ENCODE results near the gene YEATS2.
"Not testable (repeated sequence)": the region's sequence is repeated elsewhere in the genome, so short reads cannot be mapped to it uniquely, and the experiment has no call there.

DNA sequence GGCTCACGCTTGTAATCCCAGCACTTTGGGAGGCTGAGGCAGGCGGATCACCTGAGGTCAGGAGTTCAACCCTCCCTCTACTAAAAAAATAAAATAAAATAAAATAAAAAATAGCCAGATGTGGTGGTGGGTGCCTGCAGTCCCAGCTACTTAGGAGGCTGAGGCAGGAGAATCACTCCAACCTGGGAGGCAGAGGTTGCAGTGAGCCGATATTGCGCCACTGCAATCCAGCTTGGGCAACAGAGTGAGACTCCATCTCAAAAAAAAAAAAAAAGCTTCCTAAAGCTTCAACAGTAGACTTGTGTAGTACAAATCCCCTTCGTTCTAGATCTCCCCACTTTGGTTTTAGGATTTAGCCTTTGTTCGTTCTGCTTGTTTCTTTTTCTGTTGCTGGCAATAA, 6.3 kb downstream of the YEATS2 start:
- TF ChIP-seq POLR2A (IDR thresholded peaks at IDR 0.05; ENCODE audit: low read length); GATA1 (IDR thresholded peaks at IDR 0.05; ENCODE audit: low read depth, low read length): not testable (repeated sequence)
